A673 (cell line): ENCODE measurements around the gene CCDC34. TPM values are rescaled to one million over a fixed set of nuclear protein-coding genes. Genes with fewer than 3 reads are reported as not detected.

Experiments used
- BruUV-seq: library from RNA; stranded (reverse); fragments of 400-500 nt; replicated peaks from 2 replicates; lab custom pipeline; 2021; lab: Mats Ljungman, UMichigan
- CTCF ChIA-PET: fragments of 300-600 bp; sonication (Branson Sonifier 250); formaldehyde crosslinking; loops from one replicate; lab custom pipeline; 2022; ENCODE audit warnings: antibody characterized with exemption; lab: Charles Lee
- POLR2A ChIA-PET: fragments of 300-600 bp; sonication (Branson Sonifier 250); formaldehyde crosslinking; loops from one replicate; lab custom pipeline; 2022; ENCODE audit warnings: antibody characterized with exemption; ENCODE audit not compliant: low non-redundant PET; lab: Charles Lee
- DNase-seq: peaks from one replicate; pipeline ENCODE4 v3.0.0-alpha.2; 2015; ENCODE audit warnings: low spot score
- H3K27ac ChIP-seq: fragments of 200-600 bp; sonication (generic); 2 replicates; pipeline ENCODE4 v1.5.1; 2016; ENCODE audit warnings: mixed run types, low read depth, mild to moderate bottlenecking, mixed read lengths, antibody characterized with exemption, low read length; ENCODE audit not compliant: poor library complexity, severe bottlenecking
- H3K27me3 ChIP-seq: fragments of 200-600 bp; sonication (generic); replicated peaks from 2 replicates; pipeline ENCODE4 v1.6.1; 2017; ENCODE audit warnings: mixed run types, low read depth, mild to moderate bottlenecking, mixed read lengths, antibody characterized with exemption, low read length; ENCODE audit not compliant: insufficient read depth, poor library complexity
- H3K36me3 ChIP-seq: fragments of 200-600 bp; sonication (generic); 2 replicates; pipeline ENCODE4 v1.6.1; 2016; ENCODE audit warnings: mixed run types, mild to moderate bottlenecking, mixed read lengths, antibody characterized with exemption, low read length; ENCODE audit not compliant: insufficient read depth, poor library complexity, severe bottlenecking
- H3K4me1 ChIP-seq: fragments of 200-600 bp; sonication (generic); 2 replicates; pipeline ENCODE4 v1.6.1; 2017; ENCODE audit warnings: mixed run types, mild to moderate bottlenecking, mixed read lengths, antibody characterized with exemption, low read length; ENCODE audit not compliant: insufficient read depth, poor library complexity, severe bottlenecking
- H3K4me3 ChIP-seq: fragments of 200-600 bp; sonication (generic); 2 replicates; pipeline ENCODE4 v1.5.1; 2016; ENCODE audit warnings: low read depth, mixed run types, mild to moderate bottlenecking, mixed read lengths, low read length; ENCODE audit not compliant: poor library complexity, severe bottlenecking
- H3K9me3 ChIP-seq: fragments of 200-600 bp; sonication (generic); 2 replicates; pipeline ENCODE4 v1.6.1; 2016; ENCODE audit warnings: mixed run types, low read depth, mild to moderate bottlenecking, mixed read lengths, antibody characterized with exemption, low read length; ENCODE audit not compliant: poor library complexity, severe bottlenecking
- CTCF ChIP-seq: fragments of 300-800, 200-600 bp; sonication (generic); conservative IDR thresholded peaks from 2 replicates; pipeline ENCODE4 v1.5.1; 2017; ENCODE audit warnings: low read depth, mild to moderate bottlenecking, antibody characterized with exemption, low read length, moderate library complexity, mixed read lengths
- EZH2 ChIP-seq: fragments of 200-600 bp; sonication (generic); IDR thresholded peaks from 2 replicates; pipeline ENCODE4 v1.6.1; 2017; ENCODE audit warnings: borderline replicate concordance, low read depth, mild to moderate bottlenecking, mixed read lengths, antibody characterized with exemption, low read length; ENCODE audit not compliant: poor library complexity, severe bottlenecking
- intact Hi-C: fragments of 100-400 bp; cut with micrococcal nuclease; formaldehyde crosslinking; loops from one replicate; pipeline ENCODE4 v1.10.0; 2022; ENCODE audit not compliant: unreplicated experiment
- total RNA-seq: library from RNA; stranded (reverse); gene quantifications from 2 replicates; pipeline ENCODE4 v1.2.3, GENCODE V29; 2021

The CCDC34 gene
- total RNA-seq, 1 experiment from 2014 or later: 101 TPM

GRCh38 chr11:27388869-27389268, 25.9 kb upstream of the CCDC34 start:
- peaks cover under 1% of the 10 kb centered on the region for H3K36me3 ChIP-seq
- no TSS peak for BruUV-seq
- CTCF ChIA-PET: no interaction called here

GRCh38 chr11:27388001-27388400, 25.0 kb upstream of the CCDC34 start:
- BruUV-seq: no TSS peak
- Histone ChIP-seq H3K9me3 (no peaks in the 10 kb centered on the region), H3K36me3 (peaks cover 4% of the 10 kb centered on the region), H3K27me3 (no peaks in the 10 kb centered on the region), H3K27ac (no peak overlapping the region), H3K4me1 (peaks cover 20% of the 10 kb centered on the region), H3K4me3 (no peak overlapping the region)
- TF ChIP-seq EZH2 (no peak), CTCF (no peak)
- peak; percentile 37 for DNase-seq
- POLR2A ChIA-PET: no interaction called here
- intact Hi-C loops: no loop called here
- CTCF ChIA-PET: no interaction called here

More at GRCh38 chr11:27388869-27389268, 25.9 kb upstream of the CCDC34 start:
- no peak overlapping the region for H3K4me3 ChIP-seq
- H3K27ac ChIP-seq: no peak overlapping the region
- DNase-seq: no peak
- intact Hi-C loops: no loop called here
- no peaks in the 10 kb centered on the region for H3K27me3 ChIP-seq
- peaks cover 12% of the 10 kb centered on the region for H3K4me1 ChIP-seq
- H3K9me3 ChIP-seq: no peaks in the 10 kb centered on the region
- POLR2A ChIA-PET: no interaction called here
- TF ChIP-seq CTCF (no peak), EZH2 (no peak)

- intact Hi-C loops: no loop called here
- Histone ChIP-seq H3K27ac (no peak overlapping the region), H3K4me1 (peaks cover 14% of the 10 kb centered on the region)
These were observed 24.3 kb upstream of the CCDC34 start for GRCh38 chr11:27387362-27387761.

More at GRCh38 chr11:27387362-27387761, 24.3 kb upstream of the CCDC34 start:
- H3K27me3 ChIP-seq: no peaks in the 10 kb centered on the region
- BruUV-seq: no TSS peak
- no peak overlapping the region for H3K4me3 ChIP-seq
- no peaks in the 10 kb centered on the region for H3K9me3 ChIP-seq
- TF ChIP-seq CTCF: no peak
- TF ChIP-seq EZH2: no peak
- ChIA-PET POLR2A (no interaction called here), CTCF (no interaction called here)
- peaks cover 4% of the 10 kb centered on the region for H3K36me3 ChIP-seq
- no peak for DNase-seq
